HAP-1 (cell line): Measurements from ENCODE around the gene AGMAT.
A peak's percentile ranks its signal among the peaks of the same experiment; 100 is the strongest.

Source experiments
- DNase-seq, 2 experiments: peaks; one replicate each; pipeline ENCODE4 v3.0.0-alpha.2; 2016 to 2020; ENCODE audit warnings: low spot score in 2 of 2
- H3K27me3 ChIP-seq: fragments of 250-450 bp; sonication (Bioruptor Pico); 2 replicates; pipeline ENCODE4 v1.5.1; 2020; ENCODE audit warnings: low read depth, mild to moderate bottlenecking, moderate library complexity
- H3K36me3 ChIP-seq: fragments of 250-450 bp; sonication (Bioruptor Pico); replicated peaks from 2 replicates; pipeline ENCODE4 v1.5.1; 2020; ENCODE audit warnings: mild to moderate bottlenecking
- H3K4me1 ChIP-seq: fragments of 250-450 bp; sonication (Bioruptor Pico); 2 replicates; pipeline ENCODE4 v1.5.1; 2020; ENCODE audit warnings: mild to moderate bottlenecking
- H3K4me3 ChIP-seq: fragments of 250-450 bp; sonication (Bioruptor Pico); 2 replicates; pipeline ENCODE4 v1.5.1; 2020; ENCODE audit warnings: mild to moderate bottlenecking, moderate library complexity
- H3K9me3 ChIP-seq: fragments of 250-450 bp; sonication (Bioruptor Pico); 2 replicates; pipeline ENCODE4 v1.5.1; 2020; ENCODE audit warnings: mild to moderate bottlenecking, moderate library complexity
- in situ Hi-C: fragments of 300-500 bp; cut with MboI; formaldehyde crosslinking; loops from 3 replicates; pipeline ENCODE4 v1.14.3; 2020; ENCODE audit warnings: low sequenced_read_pairs, inconsistent platforms, mixed read lengths

The AGMAT gene

DNA sequence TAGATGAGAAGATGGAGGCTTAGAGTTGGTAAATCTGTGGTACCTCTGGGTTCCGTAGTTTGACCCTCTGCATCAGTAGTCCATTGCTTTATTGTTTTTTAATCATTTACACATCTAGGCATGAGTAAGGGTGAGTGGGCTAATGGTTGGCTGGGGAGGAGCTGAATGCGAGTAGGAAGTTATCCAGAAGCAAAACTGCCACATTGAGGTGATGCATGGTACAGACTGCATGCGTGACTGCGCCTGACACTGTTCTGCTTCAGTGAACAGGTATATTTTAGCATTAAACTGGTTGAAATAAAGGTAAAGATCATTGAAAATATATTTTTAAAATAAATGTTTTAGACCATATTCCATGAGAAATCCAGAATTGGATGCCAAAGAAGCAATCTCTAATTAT, 53.8 kb downstream of the AGMAT start:
- DNase-seq: no peak
- Histone ChIP-seq H3K4me1 (peaks cover 7% of the 10 kb centered on the region), H3K4me3 (no peak overlapping the region), H3K36me3 (peaks cover 4% of the 10 kb centered on the region; the same call in 1 of the 2 replicates), H3K27me3 (no peaks in the 10 kb centered on the region), H3K9me3 (no peaks in the 10 kb centered on the region)
- in situ Hi-C loops: no loop called here

DNA sequence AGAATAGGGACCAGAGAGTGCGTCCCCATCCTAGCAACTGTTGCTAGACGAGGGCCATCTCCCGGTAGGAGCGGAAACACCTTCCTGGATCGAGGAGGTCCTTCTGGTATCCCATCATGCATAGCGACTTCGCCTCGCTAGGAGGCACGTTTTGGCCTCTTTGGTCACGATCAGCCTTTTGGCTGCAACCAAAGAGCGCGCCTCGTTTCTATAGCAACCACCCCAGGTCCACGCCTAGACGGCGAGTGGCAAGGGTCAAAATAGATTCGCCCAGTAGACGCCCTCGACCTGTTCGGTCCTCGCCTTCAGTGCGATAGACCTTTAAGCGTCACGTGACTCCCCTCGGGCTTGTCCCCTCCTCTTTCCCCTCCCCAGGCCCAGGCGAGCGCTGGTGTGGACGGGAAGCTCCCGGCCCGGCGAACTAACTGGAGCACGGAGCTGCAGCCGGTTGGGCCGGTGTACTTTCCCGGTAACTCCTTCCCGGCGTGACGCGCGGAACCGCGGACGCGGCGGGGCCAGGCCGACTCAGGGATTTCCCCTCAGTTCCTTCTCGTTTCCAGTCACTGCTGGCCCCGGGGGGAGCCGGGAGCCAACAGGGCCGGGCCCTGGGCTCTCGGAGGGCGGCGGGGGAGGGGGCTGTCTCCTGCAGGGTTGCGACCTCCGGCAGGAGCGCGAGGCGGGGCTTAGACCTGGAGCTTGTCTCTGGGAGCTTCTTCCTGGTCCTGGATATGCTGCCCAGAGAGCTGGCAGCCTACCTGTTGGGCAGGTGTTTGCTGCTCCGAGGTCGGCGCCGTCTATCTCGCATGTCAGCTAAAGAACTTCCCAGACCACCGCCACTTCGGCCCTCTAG, 58.1 kb downstream of the AGMAT start, which contains the start of gene DNAJC16:
Gene DNAJC16 (plus strand): TSS at position 359 of the 850 bp plus-strand sequence. CDS start 2,258 bp downstream, outside the sequence.
- peaks cover 1% of the 10 kb centered on the region; the same call in 1 of the 2 replicates for H3K36me3 ChIP-seq
- no peaks in the 10 kb centered on the region for H3K27me3 ChIP-seq
- in situ Hi-C loops: no loop called here
- DNase-seq: peak; percentile 99
- H3K9me3 ChIP-seq: no peaks in the 10 kb centered on the region
- peak within 1 kb of the TSS; percentile 91 for H3K4me3 ChIP-seq
- peaks cover 15% of the 10 kb centered on the region for H3K4me1 ChIP-seq

- Histone ChIP-seq H3K4me3 (peak overlapping the region; percentile 44), H3K27me3 (no peaks in the 10 kb centered on the region), H3K4me1 (peaks cover 15% of the 10 kb centered on the region), H3K9me3 (no peaks in the 10 kb centered on the region), H3K36me3 (no peaks in the 10 kb centered on the region; the same call in 1 of the 2 replicates)
- DNase-seq: peak in 1 of 2 experiments; percentile 21
- in situ Hi-C loops: no loop called here
These were observed 58.8 kb downstream of the AGMAT start for GRCh38 chr1:15526021-15526489.

- peak overlapping the region; percentile 44 for H3K4me3 ChIP-seq
- in situ Hi-C loops: no loop called here
- H3K9me3 ChIP-seq: no peaks in the 10 kb centered on the region
- no peaks in the 10 kb centered on the region; the same call in 1 of the 2 replicates for H3K36me3 ChIP-seq
- H3K27me3 ChIP-seq: no peaks in the 10 kb centered on the region
- DNase-seq: peak in 1 of 2 experiments; percentile 50
- peaks cover 15% of the 10 kb centered on the region for H3K4me1 ChIP-seq
These were observed 59.5 kb downstream of the AGMAT start for GRCh38 chr1:15525050-15526020.

DNA sequence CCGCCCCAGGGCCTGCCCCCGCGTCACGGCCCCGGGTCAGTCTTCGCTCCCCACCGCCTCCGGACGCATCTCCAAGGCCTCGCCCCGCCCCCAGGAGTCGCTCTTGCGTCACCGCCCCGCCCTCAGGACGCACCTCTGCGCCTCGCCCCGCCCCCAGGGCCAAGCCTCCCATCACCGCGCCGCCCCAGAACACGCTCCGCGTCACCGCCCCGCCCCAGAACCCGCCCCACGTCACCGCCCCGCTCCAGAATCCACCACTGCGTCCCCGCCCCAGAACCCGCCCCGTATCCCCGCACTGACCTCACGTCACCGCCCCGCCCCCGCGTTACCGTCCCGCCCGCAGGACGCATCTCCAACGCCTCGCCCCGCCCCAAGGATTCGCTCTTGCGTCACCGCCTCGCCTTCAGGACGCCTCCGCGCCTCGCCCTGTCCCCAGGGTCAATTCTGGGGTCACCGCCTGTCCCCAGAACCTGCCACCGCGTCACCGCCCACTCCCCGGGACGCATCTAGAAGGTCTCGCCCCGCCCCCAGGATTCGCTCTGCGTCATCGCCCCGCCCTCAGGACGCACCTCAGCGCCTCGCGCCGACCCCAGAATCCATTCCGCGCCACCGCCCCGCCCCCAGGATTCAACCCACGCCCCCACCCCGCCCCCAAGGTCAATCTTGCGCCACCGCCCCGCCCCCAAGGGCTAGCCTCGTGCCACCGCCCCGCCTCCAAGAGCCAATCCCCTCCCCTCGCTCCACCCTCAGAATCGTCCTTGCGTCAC, 60.4 kb downstream of the AGMAT start:
- H3K36me3 ChIP-seq: no peaks in the 10 kb centered on the region; the same call in 1 of the 2 replicates
- peak overlapping the region; percentile 79 for H3K4me3 ChIP-seq
- peak; percentile 95 to 100 for DNase-seq
- peaks cover 15% of the 10 kb centered on the region for H3K4me1 ChIP-seq
- no peaks in the 10 kb centered on the region for H3K9me3 ChIP-seq
- in situ Hi-C loops: no loop called here
- H3K27me3 ChIP-seq: no peaks in the 10 kb centered on the region

- Histone ChIP-seq H3K4me3 (peak within 1 kb of the TSS; percentile 79), H3K4me1 (peaks cover 15% of the 10 kb centered on the region), H3K9me3 (no peaks in the 10 kb centered on the region), H3K27me3 (no peaks in the 10 kb centered on the region), H3K36me3 (no peaks in the 10 kb centered on the region; the same call in 1 of the 2 replicates)
- DNase-seq: no peak
- in situ Hi-C loops: no loop called here
These were observed 60.9 kb downstream of the AGMAT start, which contains the start of gene CASP9 for GRCh38 chr1:15524021-15524282. TSS of gene CASP9 (minus strand) at chr1:15524215. CDS start at chr1:15524200, 15 bp downstream.

DNA sequence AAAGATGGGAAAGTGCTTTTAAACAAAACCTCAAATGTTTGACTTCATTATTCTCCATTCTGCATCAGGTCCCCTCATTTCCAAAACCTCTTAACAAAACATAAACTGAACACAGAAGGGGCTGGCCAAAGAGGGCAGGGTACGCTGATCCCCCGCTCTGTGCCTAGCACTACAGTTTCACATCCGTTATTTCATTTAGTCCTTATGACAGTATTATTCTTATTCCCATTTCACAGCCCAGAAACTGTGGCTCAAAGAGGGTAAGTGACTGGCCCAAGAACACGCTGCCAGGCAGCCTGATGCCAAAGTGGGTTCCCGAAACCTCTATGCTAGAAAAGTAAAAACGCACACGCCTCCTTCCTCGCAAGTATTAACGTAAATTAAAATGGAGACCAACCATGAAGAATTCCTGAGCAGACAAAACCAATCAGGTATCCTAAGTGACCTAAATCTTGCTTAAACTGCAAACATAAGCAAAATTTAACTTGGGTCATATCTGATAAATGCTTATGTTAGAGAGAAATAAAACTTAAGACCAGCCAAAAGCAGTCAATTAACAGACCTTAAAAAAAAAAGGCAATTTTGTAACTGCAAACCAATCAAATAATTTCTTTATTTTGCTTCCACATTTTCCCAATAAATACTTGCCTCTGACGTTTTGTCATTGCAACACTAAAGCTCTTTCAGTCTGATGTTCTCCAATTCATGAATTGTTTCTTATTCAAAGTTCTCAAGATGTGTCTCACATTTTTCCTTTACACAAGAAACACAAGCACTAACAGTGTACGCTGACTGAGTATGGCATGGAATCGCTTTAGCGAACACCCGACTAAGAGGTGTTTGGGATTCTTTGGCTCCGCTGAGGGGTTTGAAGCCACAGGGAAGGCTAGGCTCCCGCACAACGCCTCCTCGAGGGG, 61.5 kb downstream of the AGMAT start:
- DNase-seq: peak in 1 of 2 experiments; percentile 15
- H3K4me1 ChIP-seq: peaks cover 15% of the 10 kb centered on the region
- in situ Hi-C loops: no loop called here
- peak overlapping the region; percentile 79 for H3K4me3 ChIP-seq
- H3K36me3 ChIP-seq: no peaks in the 10 kb centered on the region; the same call in 1 of the 2 replicates
- no peaks in the 10 kb centered on the region for H3K27me3 ChIP-seq
- H3K9me3 ChIP-seq: no peaks in the 10 kb centered on the region

GRCh38 chr1:15522551-15522950, 62.3 kb downstream of the AGMAT start:
- DNase-seq: no peak
- Histone ChIP-seq H3K9me3 (no peaks in the 10 kb centered on the region), H3K4me1 (peaks cover 11% of the 10 kb centered on the region), H3K27me3 (no peaks in the 10 kb centered on the region), H3K4me3 (no peak overlapping the region), H3K36me3 (no peaks in the 10 kb centered on the region; the same call in 1 of the 2 replicates)
- in situ Hi-C loops: no loop called here
